Tibial artery (tissue), 4 donors: ENCODE results near the gene CTNNA2.

ENCODE experiments used
- DNase-seq, 2 donors: peaks; one replicate each; pipeline ENCODE4 v3.0.0-alpha.2; 2019
- H3K27ac ChIP-seq, 2 donors: fragments of 200-600 bp; sonication (generic) in 1 of 2; 1 replicate in 1 of 2; 2 replicates in 1 of 2; pipeline ENCODE4 v1.5.1; 2018 to 2019; ENCODE audit warnings: mild to moderate bottlenecking in 1 of 2
- H3K27me3 ChIP-seq, 2 donors: fragments of 200-600 bp; sonication (generic) in 1 of 2; one replicate each; pipeline versions ENCODE4 v1.5.1 to v1.6.0; 2016 to 2019
- H3K36me3 ChIP-seq, 3 donors: fragments of 200-600 bp; sonication (generic) in 2 of 3; one replicate each; pipeline ENCODE4 v1.5.1; 2016 to 2019; ENCODE audit warnings: mild to moderate bottlenecking in 2 of 3
- H3K4me1 ChIP-seq, 4 donors: fragments of 200-600 bp; sonication (generic) in 2 of 4; 1 replicate in 3 of 4; 2 replicates in 1 of 4; pipeline ENCODE4 v1.5.1; 2016 to 2019
- H3K4me3 ChIP-seq, 2 donors: fragments of 200-600 bp; sonication (generic) in 1 of 2; 1 replicate in 1 of 2; 2 replicates in 1 of 2; pipeline ENCODE4 v1.5.1; 2018 to 2019; ENCODE audit warnings: mild to moderate bottlenecking in 2 of 2
- H3K9me3 ChIP-seq, 3 donors: fragments of 200-600 bp; sonication (generic) in 1 of 3; one replicate each; pipeline ENCODE4 v1.5.1; 2016 to 2019
- CTCF ChIP-seq, 2 experiments: fragments of 200-600 bp in 1 of 2; fragments of 450-650 bp in 1 of 2; IDR thresholded peaks; one replicate each; pipeline ENCODE4 v1.5.1; 2017 to 2019; ENCODE audit warnings: antibody characterized with exemption in 2 of 2, mild to moderate bottlenecking in 1 of 2, moderate library complexity in 1 of 2
- intact Hi-C: fragments of 100-400 bp; cut with DNase I; formaldehyde crosslinking; loops from one replicate; pipeline ENCODE4 v1.15.0; 2023; ENCODE audit warnings: low total_unique reads

The CTNNA2 gene

GRCh38 chr2:79700651-79701050 lies 187.8 kb downstream of the CTNNA2 start:
- Histone ChIP-seq H3K36me3 (no peaks in the 10 kb centered on the region), H3K9me3 (no peaks in the 10 kb centered on the region), H3K4me3 (no peak overlapping the region), H3K27me3 (no peaks in the 10 kb centered on the region), H3K27ac (no peak overlapping the region), H3K4me1 (no peaks in the 10 kb centered on the region)
- intact Hi-C loops, result no loop called here
- TF ChIP-seq CTCF (IDR thresholded peaks at IDR 0.05), result no peak
- DNase-seq, result no peak

DNA sequence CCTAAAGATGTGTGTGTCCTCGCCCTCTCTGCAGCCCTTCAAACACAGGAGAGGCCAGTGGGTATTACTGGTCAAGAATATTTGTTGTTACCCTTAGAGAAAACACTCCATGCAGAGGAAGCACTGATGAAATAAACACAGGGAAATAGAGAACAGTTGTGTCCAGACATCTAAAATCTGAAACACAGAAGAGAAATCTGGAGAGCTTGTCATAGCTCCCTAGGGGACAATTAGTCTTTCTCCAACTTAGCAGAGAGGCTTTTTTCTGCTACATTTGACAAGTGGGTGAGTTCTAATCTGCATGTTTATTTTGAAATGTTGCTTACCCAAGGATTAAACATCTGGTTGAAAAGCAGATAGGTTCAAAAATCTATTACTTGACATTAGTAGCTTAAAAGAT lies 190.1 kb downstream of the CTNNA2 start:
- intact Hi-C loops, result no loop called here
- H3K27me3 ChIP-seq, result no peaks in the 10 kb centered on the region
- H3K36me3 ChIP-seq, result no peaks in the 10 kb centered on the region
- no peak overlapping the region for H3K27ac ChIP-seq
- H3K4me1 ChIP-seq, result no peaks in the 10 kb centered on the region
- H3K9me3 ChIP-seq, result no peaks in the 10 kb centered on the region
- DNase-seq, result no peak
- H3K4me3 ChIP-seq, result no peak overlapping the region
- TF ChIP-seq CTCF (IDR thresholded peaks at IDR 0.05), result no peak

DNA sequence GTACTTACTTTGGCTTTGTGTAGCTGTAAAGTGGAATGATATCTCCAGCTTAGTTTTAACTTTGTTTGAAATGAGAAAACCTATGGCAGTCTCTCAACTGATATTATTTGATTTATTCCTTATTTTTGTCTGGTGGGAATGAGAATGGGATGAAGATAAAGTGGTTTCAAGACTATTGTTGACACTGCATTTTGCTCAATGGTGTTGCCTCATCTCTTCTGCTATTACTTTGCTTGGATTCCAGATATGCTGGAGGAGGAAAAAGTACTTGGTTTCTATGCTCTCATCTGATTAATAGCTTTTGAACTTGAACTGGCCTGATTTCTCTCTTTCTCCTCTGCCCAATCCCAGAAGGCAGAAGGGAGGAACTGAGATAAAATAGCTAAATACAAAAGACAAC lies 198.2 kb downstream of the CTNNA2 start:
- H3K4me3 ChIP-seq, result no peak overlapping the region
- no peaks in the 10 kb centered on the region for H3K4me1 ChIP-seq
- intact Hi-C loops, result no loop called here
- no peaks in the 10 kb centered on the region for H3K36me3 ChIP-seq
- no peaks in the 10 kb centered on the region for H3K9me3 ChIP-seq
- TF ChIP-seq CTCF (IDR thresholded peaks at IDR 0.05), result no peak
- no peak overlapping the region for H3K27ac ChIP-seq
- no peak for DNase-seq
- no peaks in the 10 kb centered on the region for H3K27me3 ChIP-seq

DNA sequence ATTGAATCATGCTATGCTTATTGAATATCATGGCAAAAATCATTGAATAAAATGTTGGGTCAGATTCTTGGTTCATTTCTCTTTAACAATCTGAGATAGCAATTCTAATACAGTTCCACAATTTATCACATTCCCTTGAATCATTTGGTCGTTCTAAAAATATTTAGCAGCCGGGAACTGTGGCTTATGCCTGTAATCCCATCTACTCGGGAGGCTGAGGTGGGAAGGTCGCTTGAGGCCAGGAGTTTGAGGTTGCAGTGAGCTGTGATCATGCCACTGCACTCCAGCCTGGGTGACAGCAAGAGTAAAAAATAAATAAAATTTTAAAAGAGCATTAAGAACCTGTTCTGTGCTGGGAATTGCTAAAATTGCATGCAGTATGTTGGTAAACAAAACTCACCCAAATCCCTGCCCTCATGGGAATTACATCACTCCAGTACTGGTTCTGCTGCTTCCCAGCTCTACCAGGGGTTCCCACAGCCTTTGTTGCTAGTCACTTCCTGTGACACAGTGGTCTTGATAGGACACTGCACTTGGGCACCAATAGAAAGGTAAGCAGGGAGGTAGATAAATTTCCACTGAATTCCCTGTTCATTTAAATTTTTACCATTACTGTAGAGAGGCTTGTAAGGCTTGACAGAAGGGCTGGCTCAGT lies 200.4 kb downstream of the CTNNA2 start:
- Histone ChIP-seq H3K27ac (no peak overlapping the region), H3K4me3 (no peak overlapping the region), H3K9me3 (no peaks in the 10 kb centered on the region), H3K36me3 (no peaks in the 10 kb centered on the region), H3K4me1 (no peaks in the 10 kb centered on the region), H3K27me3 (no peaks in the 10 kb centered on the region)
- intact Hi-C loops, result no loop called here
- no peak for DNase-seq
- TF ChIP-seq CTCF (IDR thresholded peaks at IDR 0.05), result no peak

DNA sequence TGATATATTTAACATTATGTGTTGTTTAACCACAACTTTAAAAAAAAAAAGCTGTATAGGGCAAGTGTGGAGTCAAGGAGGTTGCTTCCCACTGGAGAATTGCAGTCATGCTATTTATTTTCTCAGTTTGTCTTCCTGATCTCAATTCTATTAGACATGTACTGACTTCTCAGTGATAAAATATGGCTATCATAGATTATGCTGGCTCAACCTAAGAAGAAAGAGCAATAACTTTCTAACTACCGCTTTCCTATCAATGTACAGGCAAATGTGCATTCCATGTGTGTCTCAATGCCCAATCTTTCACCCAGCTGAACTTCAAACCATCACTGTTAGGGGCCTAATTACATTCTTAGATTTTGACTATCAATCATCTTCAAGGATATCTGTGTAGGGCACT lies 201.4 kb downstream of the CTNNA2 start:
- H3K27me3 ChIP-seq, result no peaks in the 10 kb centered on the region
- no peak for TF ChIP-seq CTCF (IDR thresholded peaks at IDR 0.05)

GRCh38 chr2:79715338-79715737 lies 202.5 kb downstream of the CTNNA2 start:
- DNase-seq, result no peak
- no peak for TF ChIP-seq CTCF (IDR thresholded peaks at IDR 0.05)
- intact Hi-C loops, result no loop called here

More for the DNA sequence above, 201.4 kb downstream of the CTNNA2 start:
- intact Hi-C loops, result no loop called here
- Histone ChIP-seq H3K27ac (no peak overlapping the region), H3K9me3 (no peaks in the 10 kb centered on the region), H3K4me3 (no peak overlapping the region), H3K4me1 (no peaks in the 10 kb centered on the region), H3K36me3 (no peaks in the 10 kb centered on the region)
- no peak for DNase-seq

More at GRCh38 chr2:79715338-79715737, 202.5 kb downstream of the CTNNA2 start:
- Histone ChIP-seq H3K36me3 (no peaks in the 10 kb centered on the region), H3K4me1 (no peaks in the 10 kb centered on the region), H3K27me3 (no peaks in the 10 kb centered on the region), H3K27ac (no peak overlapping the region), H3K9me3 (no peaks in the 10 kb centered on the region), H3K4me3 (no peak overlapping the region)
